ENCODE data around the gene CPA1.

DNA sequence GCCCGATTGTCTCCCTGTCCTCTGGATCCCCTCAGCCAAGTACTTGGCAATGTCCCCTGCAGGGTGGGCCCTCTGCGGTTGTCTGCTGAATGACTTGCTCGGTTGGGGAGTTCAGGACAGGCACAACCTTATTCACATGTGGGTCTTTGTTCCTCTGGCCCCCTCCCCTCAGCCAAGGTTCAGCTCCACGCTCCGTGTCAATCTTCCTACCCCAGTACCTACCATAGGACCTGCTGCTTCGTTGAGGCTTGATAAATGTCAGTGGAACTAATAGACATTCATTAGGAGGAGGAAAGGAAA, 28.6 kb upstream of the CPA1 start:
- TF ChIP-seq POLR2AphosphoS5 (IDR thresholded peaks at IDR 0.05; ENCODE audit: low read depth) (no peak), CTCF (IDR thresholded peaks at IDR 0.05; ENCODE audit: insufficient read depth, low read length) (no peak)

All from HL-60 (cell line).